Liver (tissue), 9 donors: ENCODE results near the gene TMEM244. TPM values are rescaled to one million over a fixed set of nuclear protein-coding genes. Genes with fewer than 3 reads are reported as not detected.

Source experiments
- DNase-seq: peaks from one replicate; pipeline ENCODE4 v3.0.0-alpha.2; 2017; ENCODE audit warnings: low spot score
- H3K27ac ChIP-seq, 2 donors: one replicate each; pipeline ENCODE4 v1.7.0; 2013; ENCODE audit warnings: inconsistent platforms in 2 of 2, low read length in 2 of 2, control low read depth in 1 of 2, low read depth in 1 of 2, mild to moderate bottlenecking in 1 of 2
- H3K27me3 ChIP-seq, 4 donors: one replicate each; pipeline versions ENCODE4 v1.6.1 to v1.7.0; 2013; ENCODE audit warnings: low read length in 3 of 4, inconsistent platforms in 1 of 4, mild to moderate bottlenecking in 1 of 4, moderate library complexity in 1 of 4; ENCODE audit not compliant: control insufficient read depth in 4 of 4, insufficient read depth in 4 of 4
- H3K36me3 ChIP-seq, 4 donors: one replicate each; pipeline versions ENCODE4 v1.6.1 to v1.7.0; 2013; ENCODE audit warnings: low read length in 3 of 4, mild to moderate bottlenecking in 3 of 4, low read depth in 1 of 4, moderate library complexity in 1 of 4; ENCODE audit not compliant: control insufficient read depth in 4 of 4, insufficient read depth in 3 of 4
- H3K4me1 ChIP-seq, 4 donors: one replicate each; pipeline versions ENCODE4 v1.6.1 to v1.7.0; 2013; ENCODE audit warnings: low read length in 3 of 4, mild to moderate bottlenecking in 3 of 4, moderate library complexity in 1 of 4; ENCODE audit not compliant: control insufficient read depth in 4 of 4, insufficient read depth in 4 of 4
- H3K4me3 ChIP-seq, 3 donors: one replicate each; pipeline versions ENCODE4 v1.6.1 to v1.7.0; 2013; ENCODE audit warnings: low read length in 3 of 3, control low read depth in 1 of 3, low read depth in 1 of 3, mild to moderate bottlenecking in 1 of 3
- H3K9ac ChIP-seq, 2 donors: one replicate each; pipeline ENCODE4 v1.7.0; 2013; ENCODE audit warnings: low read length in 2 of 2, mild to moderate bottlenecking in 2 of 2, moderate library complexity in 2 of 2, control low read depth in 1 of 2, low read depth in 1 of 2
- H3K9me3 ChIP-seq, 4 donors: one replicate each; pipeline versions ENCODE4 v1.6.1 to v1.7.0; 2013; ENCODE audit warnings: low read length in 3 of 4; ENCODE audit not compliant: control insufficient read depth in 4 of 4
- EGR1 ChIP-seq, 2 donors: IDR thresholded peaks; 2 replicates each; pipeline ENCODE4 v1.6.1; 2016 to 2018; ENCODE audit warnings: antibody characterized with exemption in 2 of 2, low read depth in 2 of 2
- FOXA1 ChIP-seq: IDR thresholded peaks from 2 replicates; pipeline ENCODE4 v1.6.1; 2016; ENCODE audit warnings: antibody characterized with exemption
- FOXA2 ChIP-seq: IDR thresholded peaks from 2 replicates; pipeline ENCODE4 v1.6.1; 2016; ENCODE audit warnings: antibody characterized with exemption
- HNF4A ChIP-seq, 2 donors: conservative IDR thresholded peaks; 2 replicates each; pipeline ENCODE4 v1.6.1; 2016; ENCODE audit warnings: antibody characterized with exemption in 2 of 2, mild to moderate bottlenecking in 2 of 2
- HNF4G ChIP-seq: IDR thresholded peaks from 2 replicates; pipeline ENCODE4 v1.6.1; 2016; ENCODE audit warnings: antibody characterized with exemption
- JUND ChIP-seq, 2 donors: IDR thresholded peaks; 2 replicates each; pipeline ENCODE4 v1.6.1; 2016; ENCODE audit warnings: antibody characterized with exemption in 2 of 2
- NR2F2 ChIP-seq: IDR thresholded peaks from 2 replicates; pipeline ENCODE4 v1.6.1; 2016; ENCODE audit warnings: antibody characterized with exemption
- RAD21 ChIP-seq, 2 donors: IDR thresholded peaks; 2 replicates each; pipeline ENCODE4 v1.6.1; 2016; ENCODE audit warnings: antibody characterized with exemption in 2 of 2, mild to moderate bottlenecking in 2 of 2
- SP1 ChIP-seq: IDR thresholded peaks from 2 replicates; pipeline ENCODE4 v1.6.1; 2018; ENCODE audit warnings: antibody characterized with exemption, mild to moderate bottlenecking
- WGBS: extraction: QIAGEN DNeasy Blood & Tissue Kit; methylation state at CpG from one replicate; pipeline ENCODE4 v1.1.7; 2013; 5-methylcytosine and 5-hydroxymethylcytosine counted together
- polyA plus RNA-seq, 2 donors: library from polyadenylated mRNA; stranded (reverse) in 1 of 2; unstranded in 1 of 2; fragments of 200-250 nt in 1 of 2; fragments of >200 nt in 1 of 2; fragmentation: Nextera tagmentation in 1 of 2; extraction: Ambion mirVana in 1 of 2; gene quantifications; one replicate each; pipeline versions ENCODE4 v1.2.1 to v1.2.3, GENCODE V29; 2013 to 2015
- total RNA-seq, 2 donors: library from RNA; depleted of rRNA; stranded (reverse); fragments of >200 nt; gene quantifications; one replicate each; pipeline ENCODE4 v1.2.3, GENCODE V29; 2014
- TF ChIP-seq, protein P1 (sequence below): fragments of 150-350 bp; IDR thresholded peaks from 2 replicates; pipeline ENCODE4 v1.5.1; 2017; ENCODE audit warnings: improper control_type of control experiment, low read depth, low read length; ENCODE audit not compliant: missing input control
- TF ChIP-seq, protein P2 (sequence below): IDR thresholded peaks from 2 replicates; pipeline ENCODE4 v1.6.1; 2016; ENCODE audit warnings: antibody characterized with exemption
- TF ChIP-seq, protein P3 (sequence below): IDR thresholded peaks from 2 replicates; pipeline ENCODE4 v1.6.1; 2016; ENCODE audit warnings: antibody characterized with exemption
- TF ChIP-seq, protein P4 (sequence below): IDR thresholded peaks from 2 replicates; pipeline ENCODE4 v1.6.1; 2016; ENCODE audit warnings: antibody characterized with exemption, mild to moderate bottlenecking
- donor health status: healthy.
- donor health status: healthy.
- donor health status: healthy.
- donor health status: healthy.
- donor health status: healthy.

Gene TMEM244
- total and polyA plus RNA-seq, 4 donors: not detected

DNA sequence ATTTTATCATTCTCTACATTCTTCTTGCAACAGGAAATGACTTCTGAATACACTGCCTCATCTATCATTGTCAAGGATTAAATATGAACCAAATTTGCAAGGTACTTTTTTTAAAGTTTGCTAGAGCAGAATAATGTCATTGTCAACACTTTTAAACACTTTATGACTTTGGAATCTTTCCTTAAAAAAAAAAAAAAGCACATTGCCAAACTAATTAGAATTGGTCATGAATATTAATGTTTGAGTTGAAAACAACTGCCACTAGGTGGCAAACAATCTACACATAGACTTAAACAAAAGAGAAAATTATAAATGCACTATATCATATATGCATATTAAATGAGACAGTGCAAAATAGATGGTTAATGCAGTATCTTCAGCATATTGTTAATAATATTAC is 32.5 kb upstream of the TMEM244 start:
- no peaks in the 10 kb centered on the region for H3K9me3 ChIP-seq
- no peak overlapping the region for H3K4me3 ChIP-seq
- H3K36me3 ChIP-seq: no peaks in the 10 kb centered on the region
- no peak for DNase-seq
- no peaks in the 10 kb centered on the region for H3K27me3 ChIP-seq
- TF ChIP-seq RAD21 (IDR thresholded peaks at IDR 0.05) (peak; percentile 51 to 53), FOXA1 (no peak), EGR1 (IDR thresholded peaks at IDR 0.05; ENCODE audit: low read depth in 2 of 2) (no peak)
- TF ChIP-seq, protein P1, sequence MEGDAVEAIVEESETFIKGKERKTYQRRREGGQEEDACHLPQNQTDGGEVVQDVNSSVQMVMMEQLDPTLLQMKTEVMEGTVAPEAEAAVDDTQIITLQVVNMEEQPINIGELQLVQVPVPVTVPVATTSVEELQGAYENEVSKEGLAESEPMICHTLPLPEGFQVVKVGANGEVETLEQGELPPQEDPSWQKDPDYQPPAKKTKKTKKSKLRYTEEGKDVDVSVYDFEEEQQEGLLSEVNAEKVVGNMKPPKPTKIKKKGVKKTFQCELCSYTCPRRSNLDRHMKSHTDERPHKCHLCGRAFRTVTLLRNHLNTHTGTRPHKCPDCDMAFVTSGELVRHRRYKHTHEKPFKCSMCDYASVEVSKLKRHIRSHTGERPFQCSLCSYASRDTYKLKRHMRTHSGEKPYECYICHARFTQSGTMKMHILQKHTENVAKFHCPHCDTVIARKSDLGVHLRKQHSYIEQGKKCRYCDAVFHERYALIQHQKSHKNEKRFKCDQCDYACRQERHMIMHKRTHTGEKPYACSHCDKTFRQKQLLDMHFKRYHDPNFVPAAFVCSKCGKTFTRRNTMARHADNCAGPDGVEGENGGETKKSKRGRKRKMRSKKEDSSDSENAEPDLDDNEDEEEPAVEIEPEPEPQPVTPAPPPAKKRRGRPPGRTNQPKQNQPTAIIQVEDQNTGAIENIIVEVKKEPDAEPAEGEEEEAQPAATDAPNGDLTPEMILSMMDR: peak; percentile 2
- no peak overlapping the region for H3K9ac ChIP-seq
- no peaks in the 10 kb centered on the region for H3K4me1 ChIP-seq
- no peak overlapping the region for H3K27ac ChIP-seq

DNA sequence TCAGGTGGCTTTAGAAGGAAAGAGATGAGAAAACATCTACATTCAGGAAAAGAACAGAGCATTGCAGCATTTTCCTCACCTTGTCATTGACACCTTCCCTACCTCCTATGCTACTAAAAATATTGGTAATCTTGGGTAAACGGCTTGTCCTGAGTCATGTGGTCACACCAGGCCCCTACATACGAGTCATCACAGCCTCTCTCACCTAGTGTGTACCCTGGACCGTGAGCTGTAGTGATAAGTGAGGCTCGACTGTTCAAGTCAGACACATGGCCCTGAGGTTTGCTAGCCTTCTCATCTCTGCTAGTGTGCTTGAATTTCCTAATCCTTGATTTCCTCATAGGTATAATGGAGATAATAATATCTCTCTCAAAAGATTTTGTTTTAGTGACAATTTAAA is 29.6 kb upstream of the TMEM244 start:
- Histone ChIP-seq H3K9me3 (no peaks in the 10 kb centered on the region), H3K4me3 (no peak overlapping the region), H3K36me3 (no peaks in the 10 kb centered on the region), H3K9ac (no peak overlapping the region), H3K27ac (no peak overlapping the region), H3K27me3 (no peaks in the 10 kb centered on the region), H3K4me1 (no peaks in the 10 kb centered on the region)
- DNase-seq: no peak
- TF ChIP-seq JUND (IDR thresholded peaks at IDR 0.05) (no peak), HNF4A (conservative IDR thresholded peaks at IDR 0.05) (no peak), EGR1 (IDR thresholded peaks at IDR 0.05; ENCODE audit: low read depth in 2 of 2) (no peak), HNF4G (no peak), SP1 (no peak), FOXA2 (no peak), NR2F2 (no peak)
- TF ChIP-seq, protein P2, sequence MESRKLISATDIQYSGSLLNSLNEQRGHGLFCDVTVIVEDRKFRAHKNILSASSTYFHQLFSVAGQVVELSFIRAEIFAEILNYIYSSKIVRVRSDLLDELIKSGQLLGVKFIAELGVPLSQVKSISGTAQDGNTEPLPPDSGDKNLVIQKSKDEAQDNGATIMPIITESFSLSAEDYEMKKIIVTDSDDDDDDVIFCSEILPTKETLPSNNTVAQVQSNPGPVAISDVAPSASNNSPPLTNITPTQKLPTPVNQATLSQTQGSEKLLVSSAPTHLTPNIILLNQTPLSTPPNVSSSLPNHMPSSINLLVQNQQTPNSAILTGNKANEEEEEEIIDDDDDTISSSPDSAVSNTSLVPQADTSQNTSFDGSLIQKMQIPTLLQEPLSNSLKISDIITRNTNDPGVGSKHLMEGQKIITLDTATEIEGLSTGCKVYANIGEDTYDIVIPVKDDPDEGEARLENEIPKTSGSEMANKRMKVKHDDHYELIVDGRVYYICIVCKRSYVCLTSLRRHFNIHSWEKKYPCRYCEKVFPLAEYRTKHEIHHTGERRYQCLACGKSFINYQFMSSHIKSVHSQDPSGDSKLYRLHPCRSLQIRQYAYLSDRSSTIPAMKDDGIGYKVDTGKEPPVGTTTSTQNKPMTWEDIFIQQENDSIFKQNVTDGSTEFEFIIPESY: no peak
- TF ChIP-seq, protein P3, sequence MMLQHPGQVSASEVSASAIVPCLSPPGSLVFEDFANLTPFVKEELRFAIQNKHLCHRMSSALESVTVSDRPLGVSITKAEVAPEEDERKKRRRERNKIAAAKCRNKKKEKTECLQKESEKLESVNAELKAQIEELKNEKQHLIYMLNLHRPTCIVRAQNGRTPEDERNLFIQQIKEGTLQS: no peak
- 49% methylated on average over 4 of the region's 4 CpGs for WGBS

DNA sequence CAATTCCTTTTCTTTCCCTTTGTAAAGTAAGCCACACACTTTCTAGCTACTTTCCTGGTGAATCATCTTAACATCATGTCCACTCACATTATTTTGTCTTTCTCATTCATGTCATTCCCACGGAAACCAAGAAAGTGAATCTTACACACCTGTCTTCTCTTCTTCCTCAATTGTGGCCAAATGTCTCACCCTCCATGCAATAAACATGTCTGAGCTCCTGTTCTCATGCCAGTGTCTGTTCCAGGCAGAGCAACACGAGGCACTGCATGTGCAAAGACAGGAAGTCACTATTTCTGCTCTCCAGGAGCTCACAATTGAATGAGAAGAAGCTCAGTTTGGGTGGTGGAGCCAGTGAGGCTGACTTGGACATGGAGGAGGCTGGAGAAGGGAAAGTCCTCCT is 29.0 kb upstream of the TMEM244 start:
- Histone ChIP-seq H3K36me3 (no peaks in the 10 kb centered on the region), H3K9me3 (no peaks in the 10 kb centered on the region), H3K4me3 (no peak overlapping the region), H3K27ac (no peak overlapping the region), H3K27me3 (no peaks in the 10 kb centered on the region), H3K4me1 (no peaks in the 10 kb centered on the region), H3K9ac (no peak overlapping the region)
- WGBS: 63% methylated on average over 2 of the region's 2 CpGs
- TF ChIP-seq, protein P1: no peak
- TF ChIP-seq HNF4A (conservative IDR thresholded peaks at IDR 0.05) (no peak), FOXA1 (no peak)
- TF ChIP-seq, protein P4, sequence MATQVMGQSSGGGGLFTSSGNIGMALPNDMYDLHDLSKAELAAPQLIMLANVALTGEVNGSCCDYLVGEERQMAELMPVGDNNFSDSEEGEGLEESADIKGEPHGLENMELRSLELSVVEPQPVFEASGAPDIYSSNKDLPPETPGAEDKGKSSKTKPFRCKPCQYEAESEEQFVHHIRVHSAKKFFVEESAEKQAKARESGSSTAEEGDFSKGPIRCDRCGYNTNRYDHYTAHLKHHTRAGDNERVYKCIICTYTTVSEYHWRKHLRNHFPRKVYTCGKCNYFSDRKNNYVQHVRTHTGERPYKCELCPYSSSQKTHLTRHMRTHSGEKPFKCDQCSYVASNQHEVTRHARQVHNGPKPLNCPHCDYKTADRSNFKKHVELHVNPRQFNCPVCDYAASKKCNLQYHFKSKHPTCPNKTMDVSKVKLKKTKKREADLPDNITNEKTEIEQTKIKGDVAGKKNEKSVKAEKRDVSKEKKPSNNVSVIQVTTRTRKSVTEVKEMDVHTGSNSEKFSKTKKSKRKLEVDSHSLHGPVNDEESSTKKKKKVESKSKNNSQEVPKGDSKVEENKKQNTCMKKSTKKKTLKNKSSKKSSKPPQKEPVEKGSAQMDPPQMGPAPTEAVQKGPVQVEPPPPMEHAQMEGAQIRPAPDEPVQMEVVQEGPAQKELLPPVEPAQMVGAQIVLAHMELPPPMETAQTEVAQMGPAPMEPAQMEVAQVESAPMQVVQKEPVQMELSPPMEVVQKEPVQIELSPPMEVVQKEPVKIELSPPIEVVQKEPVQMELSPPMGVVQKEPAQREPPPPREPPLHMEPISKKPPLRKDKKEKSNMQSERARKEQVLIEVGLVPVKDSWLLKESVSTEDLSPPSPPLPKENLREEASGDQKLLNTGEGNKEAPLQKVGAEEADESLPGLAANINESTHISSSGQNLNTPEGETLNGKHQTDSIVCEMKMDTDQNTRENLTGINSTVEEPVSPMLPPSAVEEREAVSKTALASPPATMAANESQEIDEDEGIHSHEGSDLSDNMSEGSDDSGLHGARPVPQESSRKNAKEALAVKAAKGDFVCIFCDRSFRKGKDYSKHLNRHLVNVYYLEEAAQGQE: no peak
- DNase-seq: no peak
